HG03521 (cell line): Measurements from ENCODE around the gene ABI3BP.
"Not testable (repeated sequence)": the region's sequence is repeated elsewhere in the genome, so short reads cannot be mapped to it uniquely, and the experiment has no call there.

Experiments used
- ATAC-seq: cut with Tn5 transposase; IDR thresholded peaks from one replicate; pipeline ENCODE4 v1.9.1; 2021; ENCODE audit warnings: mild to moderate bottlenecking, moderate library complexity; ENCODE audit not compliant: unreplicated experiment

ABI3BP gene, protein sequence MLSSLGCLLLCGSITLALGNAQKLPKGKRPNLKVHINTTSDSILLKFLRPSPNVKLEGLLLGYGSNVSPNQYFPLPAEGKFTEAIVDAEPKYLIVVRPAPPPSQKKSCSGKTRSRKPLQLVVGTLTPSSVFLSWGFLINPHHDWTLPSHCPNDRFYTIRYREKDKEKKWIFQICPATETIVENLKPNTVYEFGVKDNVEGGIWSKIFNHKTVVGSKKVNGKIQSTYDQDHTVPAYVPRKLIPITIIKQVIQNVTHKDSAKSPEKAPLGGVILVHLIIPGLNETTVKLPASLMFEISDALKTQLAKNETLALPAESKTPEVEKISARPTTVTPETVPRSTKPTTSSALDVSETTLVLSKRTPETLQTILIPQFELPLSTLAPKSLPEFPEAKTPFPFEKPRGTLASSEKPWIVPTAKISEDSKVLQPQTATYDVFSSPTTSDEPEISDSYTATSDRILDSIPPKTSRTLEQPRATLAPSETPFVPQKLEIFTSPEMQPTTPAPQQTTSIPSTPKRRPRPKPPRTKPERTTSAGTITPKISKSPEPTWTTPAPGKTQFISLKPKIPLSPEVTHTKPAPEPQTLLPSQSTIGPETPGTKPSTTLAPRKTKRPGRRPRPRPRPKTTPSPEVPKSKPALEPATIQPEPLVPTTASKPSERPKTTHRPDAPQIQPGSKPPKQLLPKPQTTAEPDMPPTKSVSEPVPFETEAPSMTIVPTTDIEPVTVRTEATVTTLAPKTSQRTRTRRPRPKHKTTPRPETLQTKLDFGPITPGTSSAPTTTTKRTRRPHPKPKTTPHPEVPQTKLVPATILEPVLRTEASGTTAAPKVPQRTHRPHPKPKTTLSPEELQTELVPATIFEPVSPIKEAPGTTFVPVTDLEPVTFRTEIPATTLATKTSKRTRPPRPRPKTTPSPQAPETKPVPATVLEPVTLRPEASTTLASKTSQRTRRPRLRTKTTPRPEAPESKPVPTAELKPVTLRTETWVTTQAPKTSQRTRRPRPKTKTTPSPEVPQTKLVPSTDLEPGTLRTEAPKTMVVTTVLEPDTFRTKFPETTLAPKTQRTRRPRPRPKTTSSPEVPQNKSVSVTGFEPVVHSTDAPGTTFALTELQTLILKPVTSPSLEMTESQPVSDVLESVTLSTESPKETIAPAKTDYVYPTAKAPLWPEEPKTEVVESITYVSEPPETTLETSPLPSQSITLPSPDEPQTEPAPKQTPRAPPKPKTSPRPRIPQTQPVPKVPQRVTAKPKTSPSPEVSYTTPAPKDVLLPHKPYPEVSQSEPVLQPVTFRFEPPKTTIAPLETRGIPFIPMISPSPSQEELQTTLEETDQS (N-terminal part only)

GRCh38 chr3:100993309-100993708, at the start of gene ABI3BP:
Gene ABI3BP, minus strand, starts transcription at chr3:100993421. Its CDS starts 37 bp downstream, at chr3:100993384.
- no peak for ATAC-seq

- ATAC-seq = no peak
Measured at GRCh38 chr3:101039285-101039684, 46.1 kb upstream of the ABI3BP start.

GRCh38 chr3:101038880-101039279, 45.7 kb upstream of the ABI3BP start:
- ATAC-seq = no peak

- ATAC-seq = no peak
Measured at GRCh38 chr3:101038393-101038792, 45.2 kb upstream of the ABI3BP start.

- ATAC-seq = no peak
Measured at GRCh38 chr3:101037613-101038012, 44.4 kb upstream of the ABI3BP start.

GRCh38 chr3:101036676-101037075, 43.5 kb upstream of the ABI3BP start:
- no peak for ATAC-seq

DNA sequence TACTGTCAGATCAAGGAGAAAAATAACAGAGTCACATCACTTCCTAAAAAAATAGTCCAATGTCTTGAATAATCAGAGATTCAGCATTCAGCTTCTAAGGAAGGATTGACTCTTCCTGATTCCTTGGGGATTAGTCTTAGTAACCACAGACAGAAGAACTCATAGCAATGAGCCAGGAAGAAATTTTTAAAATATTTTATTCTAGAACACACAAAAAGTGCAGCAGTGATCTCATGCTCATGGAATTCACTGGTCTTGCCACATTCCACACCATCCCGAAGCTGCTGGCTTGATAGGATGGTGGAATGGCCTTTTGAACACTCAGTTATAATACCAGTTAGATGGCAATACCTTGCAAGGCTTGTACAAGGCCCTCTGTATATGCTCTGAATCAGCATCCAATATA, 43.0 kb upstream of the ABI3BP start:
- no peak for ATAC-seq

GRCh38 chr3:101027286-101027685, 34.1 kb upstream of the ABI3BP start:
- no peak for ATAC-seq

- ATAC-seq = no peak
Measured at GRCh38 chr3:101026881-101027280, 33.7 kb upstream of the ABI3BP start.

DNA sequence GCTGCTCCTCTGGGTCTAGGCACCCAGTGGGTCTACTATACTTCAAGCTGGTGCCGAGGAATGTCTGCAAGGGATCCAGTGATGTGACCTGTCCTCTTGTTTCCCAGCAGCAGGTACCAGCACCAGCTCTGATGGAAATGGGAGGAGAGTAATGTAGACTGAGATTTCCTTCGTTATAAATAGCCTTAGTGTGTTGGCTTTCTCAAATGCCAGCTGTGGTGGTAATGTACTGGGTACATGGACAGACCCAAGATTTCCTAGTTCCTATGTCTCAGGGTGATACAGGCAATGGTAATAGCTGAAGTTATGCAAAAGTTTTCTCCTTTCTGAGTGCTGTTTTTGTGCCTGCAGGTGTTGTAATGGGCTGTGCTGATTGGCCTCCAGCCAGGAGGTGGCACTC, 33.0 kb upstream of the ABI3BP start:
- no peak for ATAC-seq

DNA sequence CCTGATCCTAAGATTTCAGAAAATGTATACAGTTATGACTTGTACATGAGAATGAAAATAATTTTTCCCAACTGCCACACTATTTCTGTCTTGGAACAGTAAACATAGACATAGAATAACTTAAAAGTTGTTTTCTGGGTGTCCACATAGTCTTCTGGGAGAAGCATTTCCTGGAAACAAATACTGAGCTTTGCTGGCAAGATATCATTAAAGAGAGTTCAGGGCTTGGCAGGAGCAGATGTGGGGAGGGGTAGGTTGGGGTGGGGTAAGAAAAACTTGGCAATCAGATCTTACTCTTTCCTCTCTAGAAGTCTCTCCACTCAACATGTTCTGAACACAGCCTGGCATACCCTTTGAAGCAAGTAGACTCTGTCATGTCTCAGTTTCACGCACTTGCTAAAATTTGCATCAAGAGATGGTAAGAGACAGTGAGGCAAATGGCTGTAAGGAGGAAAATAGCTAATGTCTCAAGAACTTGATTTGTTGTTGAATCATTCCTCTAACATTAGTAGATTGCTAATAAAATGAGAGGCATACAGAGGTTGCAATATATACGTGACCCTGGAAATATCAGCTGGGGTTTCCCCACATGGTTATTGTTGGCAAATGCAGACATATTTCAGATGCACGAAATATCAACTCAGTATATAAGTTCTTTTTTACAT, 27.3 kb upstream of the ABI3BP start:
- no peak for ATAC-seq

- ATAC-seq = no peak
Measured at GRCh38 chr3:101017017-101017416, 23.8 kb upstream of the ABI3BP start.

GRCh38 chr3:101012312-101012711, 19.1 kb upstream of the ABI3BP start:
- ATAC-seq = not testable (repeated sequence)

GRCh38 chr3:101011136-101011535, 17.9 kb upstream of the ABI3BP start:
- ATAC-seq = no peak

- ATAC-seq = no peak
Measured at GRCh38 chr3:101010296-101010695, 17.1 kb upstream of the ABI3BP start.

DNA sequence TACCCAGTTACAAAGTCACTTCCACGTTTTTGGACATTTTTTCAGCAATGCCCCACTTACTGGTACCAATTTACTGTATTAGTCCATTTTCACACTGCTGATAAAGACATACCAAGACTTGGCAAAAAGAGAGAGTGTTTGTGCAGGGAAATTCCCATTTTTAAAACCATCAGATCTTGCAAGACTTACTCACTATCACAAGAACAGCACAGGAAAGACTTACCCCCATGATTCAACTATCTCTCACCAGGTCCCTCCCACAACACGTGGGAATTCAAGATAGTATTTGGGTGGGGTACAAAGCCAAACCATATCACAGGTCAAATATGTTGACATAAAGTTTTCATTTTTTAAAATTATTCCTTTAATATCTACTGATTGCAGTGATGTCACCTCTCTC, 16.2 kb upstream of the ABI3BP start:
- no peak for ATAC-seq

GRCh38 chr3:100999160-100999559, 5.9 kb upstream of the ABI3BP start:
- no peak for ATAC-seq

- ATAC-seq = no peak
Measured at GRCh38 chr3:100994809-100995208, 1.6 kb upstream of the ABI3BP start.

DNA sequence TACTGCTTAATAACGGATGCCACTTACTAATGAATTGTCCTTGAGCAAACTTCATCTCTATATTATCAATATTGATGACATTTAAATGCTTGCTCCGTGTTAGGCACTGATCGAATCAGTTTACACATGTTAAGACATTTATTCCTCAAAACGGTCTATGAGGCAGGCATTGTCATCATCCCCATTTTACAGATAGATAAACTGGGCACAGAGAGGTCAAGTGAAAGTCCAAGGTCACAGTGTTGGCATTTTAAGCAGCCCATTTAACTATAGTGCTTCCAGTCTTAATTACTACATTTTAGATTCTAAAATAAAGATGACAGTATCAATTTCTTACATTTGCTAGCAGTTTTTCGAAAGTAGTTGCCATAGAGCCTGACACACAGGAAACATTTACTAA, 966 bp upstream of the ABI3BP start:
- ATAC-seq = no peak

GRCh38 chr3:100992231-100993012, 799 bp downstream of the ABI3BP start:
- no peak for ATAC-seq
